ENCODE measurements around the gene ICAM5. TPM values are rescaled to one million over a fixed set of nuclear protein-coding genes. Genes with fewer than 3 reads are reported as not detected.

The ICAM5 gene
- total RNA-seq, 1 experiment from 2014 or later, result 19.2 TPM

GRCh38 chr19:10252707-10253106 lies 37.0 kb upstream of the ICAM5 start:
- no peak for DNase-seq
- ChIA-PET POLR2A (ENCODE audit: unreplicated experiment) (no interaction called here), CTCF (interaction anchor here (0.6 kb wide), 1 partner anchor 140 kb away, joined by 6 read pairs; no protein-coding TSS in a partner anchor)
- Histone ChIP-seq H3K9me2 (ENCODE audit: insufficient read depth) (no peaks in the 10 kb centered on the region), H3K4me1 (replicated peaks; ENCODE audit: insufficient read depth) (peaks cover 4% of the 10 kb centered on the region; the same call in 1 of the 2 replicates), H3K27ac (peak overlapping the region; percentile 43), H3K79me2 (ENCODE audit: low read depth) (peaks cover 24% of the 10 kb centered on the region), H3K27me3 (ENCODE audit: insufficient read depth, low read depth) (no peaks in the 10 kb centered on the region), H3K4me2 (peak overlapping the region; percentile 93), H3K9me3 (ENCODE audit: insufficient read depth, low read depth) (no peaks in the 10 kb centered on the region), H4K20me1 (ENCODE audit: insufficient read depth) (peaks cover 3% of the 10 kb centered on the region; the same call in 1 of the 2 replicates), H3F3A (ENCODE audit: insufficient read depth, low read depth) (peaks cover 37% of the 10 kb centered on the region), H3K36me3 (ENCODE audit: low read depth) (peaks cover 13% of the 10 kb centered on the region; the same call in 1 of the 2 replicates), H3K4me3 (peak overlapping the region; percentile 94), H2AFZ (peak overlapping the region; percentile 92)
- BruUV-seq (replicated peaks), result TSS peak; percentile 42
- intact Hi-C loops (cut with micrococcal nuclease; ENCODE audit: unreplicated experiment), result loop anchor here (5.0 kb wide), 3 partner anchors 60 to 155 kb away; partner anchors contain the start of genes DNMT1 and EIF3G
- TF ChIP-seq EZH2 (IDR thresholded peaks at IDR 0.05; ENCODE audit: low read depth) (no peak), CTCF (conservative IDR thresholded peaks at IDR 0.05) (no peak)

- H3K9me2 ChIP-seq (ENCODE audit: insufficient read depth), result no peaks in the 10 kb centered on the region
- peaks cover 4% of the 10 kb centered on the region; the same call in 1 of the 2 replicates for H3K4me1 ChIP-seq (replicated peaks; ENCODE audit: insufficient read depth)
- intact Hi-C loops (cut with micrococcal nuclease; ENCODE audit: unreplicated experiment), result loop anchor here (5.0 kb wide), 3 partner anchors 62 to 157 kb away; partner anchors contain the start of genes DNMT1 and EIF3G
- no peak for DNase-seq
- H3K79me2 ChIP-seq (ENCODE audit: low read depth), result peaks cover 24% of the 10 kb centered on the region
- H3K9me3 ChIP-seq (ENCODE audit: insufficient read depth, low read depth), result no peaks in the 10 kb centered on the region
- CTCF ChIA-PET, result interaction anchor here (0.6 kb wide), 1 partner anchor 177 kb away, joined by 8 read pairs; no protein-coding TSS in a partner anchor
- peaks cover 13% of the 10 kb centered on the region; the same call in 1 of the 2 replicates for H3K36me3 ChIP-seq (ENCODE audit: low read depth)
- no peak overlapping the region for H3K4me2 ChIP-seq
- no peak overlapping the region for H3K27ac ChIP-seq
- TF ChIP-seq CTCF (conservative IDR thresholded peaks at IDR 0.05) (no peak), EZH2 (IDR thresholded peaks at IDR 0.05; ENCODE audit: low read depth) (no peak)
- H3F3A ChIP-seq (ENCODE audit: insufficient read depth, low read depth), result peaks cover 47% of the 10 kb centered on the region
- no peak overlapping the region for H3K4me3 ChIP-seq
- peaks cover 7% of the 10 kb centered on the region; the same call in 1 of the 2 replicates for H4K20me1 ChIP-seq (ENCODE audit: insufficient read depth)
- H3K27me3 ChIP-seq (ENCODE audit: insufficient read depth, low read depth), result no peaks in the 10 kb centered on the region
- POLR2A ChIA-PET (ENCODE audit: unreplicated experiment), result no interaction called here
- H2AFZ ChIP-seq, result no peak overlapping the region
- BruUV-seq (replicated peaks), result no TSS peak
Observed at GRCh38 chr19:10254244-10254643, 35.5 kb upstream of the ICAM5 start.

- intact Hi-C loops (cut with micrococcal nuclease; ENCODE audit: unreplicated experiment), result loop anchor here (5.0 kb wide), 1 partner anchor 222 kb away; no protein-coding TSS in a partner anchor
- no peaks in the 10 kb centered on the region for H3K27me3 ChIP-seq (ENCODE audit: insufficient read depth, low read depth)
- no peaks in the 10 kb centered on the region for H3K9me3 ChIP-seq (ENCODE audit: insufficient read depth, low read depth)
- no TSS peak for BruUV-seq (replicated peaks)
- H3K9me2 ChIP-seq (ENCODE audit: insufficient read depth), result no peaks in the 10 kb centered on the region
- no peak for DNase-seq
- no peak overlapping the region for H3K27ac ChIP-seq
- ChIA-PET POLR2A (ENCODE audit: unreplicated experiment) (no interaction called here), CTCF (no interaction called here)
- H2AFZ ChIP-seq, result no peak overlapping the region
- H3F3A ChIP-seq (ENCODE audit: insufficient read depth, low read depth), result peaks cover 55% of the 10 kb centered on the region
- H4K20me1 ChIP-seq (ENCODE audit: insufficient read depth), result peaks cover 7% of the 10 kb centered on the region; the same call in 1 of the 2 replicates
- peaks cover 12% of the 10 kb centered on the region for H3K4me1 ChIP-seq (replicated peaks; ENCODE audit: insufficient read depth)
- H3K79me2 ChIP-seq (ENCODE audit: low read depth), result peaks cover 24% of the 10 kb centered on the region
- no peak for TF ChIP-seq CTCF (conservative IDR thresholded peaks at IDR 0.05)
- TF ChIP-seq EZH2 (IDR thresholded peaks at IDR 0.05; ENCODE audit: low read depth), result no peak
- no peak overlapping the region for H3K4me3 ChIP-seq
- H3K36me3 ChIP-seq (ENCODE audit: low read depth), result peaks cover 13% of the 10 kb centered on the region; the same call in 1 of the 2 replicates
- no peak overlapping the region for H3K4me2 ChIP-seq
Observed at GRCh38 chr19:10255358-10255757, 34.4 kb upstream of the ICAM5 start.

All from PC-9 (cell line).